HFFc6 (cell line): ENCODE results near the gene P4HA2. TPM values are rescaled to one million over a fixed set of nuclear protein-coding genes. Genes with fewer than 3 reads are reported as not detected.

Source experiments
- DNase-seq: peaks from one replicate; pipeline ENCODE4 v3.0.0-alpha.2; 2018
- H3K27ac Mint-ChIP-seq: 2 replicates; pipeline ENCODE4 v1.8.0; 2020; ENCODE audit warnings: mild to moderate bottlenecking, mixed read lengths
- H3K27me3 Mint-ChIP-seq: 2 replicates; pipeline ENCODE4 v1.8.0; 2021; ENCODE audit warnings: mild to moderate bottlenecking, moderate library complexity, mixed read lengths; ENCODE audit not compliant: insufficient read depth
- H3K36me3 Mint-ChIP-seq: 2 replicates; pipeline ENCODE4 v1.8.0; 2021; ENCODE audit warnings: low read depth, mixed read lengths
- H3K4me1 Mint-ChIP-seq: 2 replicates; pipeline ENCODE4 v1.8.0; 2020; ENCODE audit warnings: low read depth, mixed read lengths
- H3K4me3 Mint-ChIP-seq: 2 replicates; pipeline ENCODE4 v1.8.0; 2020; ENCODE audit warnings: mild to moderate bottlenecking, moderate library complexity, mixed read lengths
- H3K9me3 Mint-ChIP-seq: 2 replicates; pipeline ENCODE4 v1.8.0; 2020; ENCODE audit warnings: mild to moderate bottlenecking, mixed read lengths
- total RNA-seq, 6 experiments: library from RNA; stranded (reverse); fragmentation: NEBNext Ultra II Directional; extraction: Animal tissue kit (Norgen Biotek cat#: 25700); gene quantifications; 2 replicates in 1 of 6; 3 replicates in 5 of 6; pipeline ENCODE4 v1.2.3, GENCODE V29; 2021
- TF ChIP-seq, protein P1 (sequence below): fragments of 200-600 bp; sonication (generic); IDR thresholded peaks from 2 replicates; pipeline ENCODE4 v1.5.0; 2021; ENCODE audit warnings: antibody characterized with exemption, mild to moderate bottlenecking

The P4HA2 gene
- total RNA-seq, 6 experiments from 2014 or later, result 136 to 198 (median 142) TPM

DNA sequence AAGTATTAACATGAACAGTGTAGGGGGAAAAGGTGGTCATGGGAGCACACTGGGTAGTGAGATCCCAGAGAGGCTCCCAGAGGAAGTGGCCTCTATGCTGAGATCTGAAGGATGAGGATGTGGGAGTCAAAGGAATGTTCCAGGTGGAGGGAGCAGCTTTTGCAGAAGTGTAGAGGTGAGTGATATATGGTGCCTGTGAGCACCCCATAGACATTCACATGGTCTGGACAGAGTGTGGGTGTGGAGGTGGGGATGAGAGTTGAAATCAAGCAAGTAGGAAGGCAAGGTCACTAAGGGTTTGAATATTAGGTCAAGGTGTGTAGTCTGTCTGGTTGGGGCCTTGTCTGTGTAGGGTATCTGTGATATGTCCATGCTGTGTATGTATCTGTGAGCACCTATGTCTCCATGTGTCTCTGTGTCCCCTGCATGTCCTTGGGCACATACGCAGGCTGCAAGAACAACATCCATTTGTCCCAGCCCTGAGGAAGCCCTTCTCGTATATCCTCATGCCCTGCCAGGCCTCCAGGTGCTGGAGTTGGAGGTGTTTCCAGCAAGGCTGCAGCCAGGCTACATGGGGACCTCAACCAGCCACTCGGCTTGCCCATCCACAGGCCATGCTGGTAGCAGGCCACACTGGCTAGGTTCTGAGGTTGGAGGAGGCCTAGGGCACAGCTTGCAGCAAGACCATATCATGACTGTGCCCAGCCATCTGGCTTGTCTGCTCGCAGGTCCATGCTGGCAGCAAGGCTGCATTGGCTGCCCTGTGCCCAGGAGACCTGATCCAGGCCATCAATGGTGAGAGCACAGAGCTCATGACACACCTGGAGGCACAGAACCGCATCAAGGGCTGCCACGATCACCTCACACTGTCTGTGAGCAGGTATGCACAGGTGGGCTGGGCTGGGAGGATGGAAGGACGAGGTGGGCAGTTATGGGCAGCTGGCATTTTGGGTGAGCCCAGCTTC is 34.5 kb upstream of the P4HA2 start:
- no peaks in the 10 kb centered on the region for H3K27me3 Mint-ChIP-seq
- H3K27ac Mint-ChIP-seq, result peak overlapping the region; percentile 2; the same call in 1 of the 2 replicates
- H3K9me3 Mint-ChIP-seq, result no peaks in the 10 kb centered on the region
- peaks cover 88% of the 10 kb centered on the region for H3K4me1 Mint-ChIP-seq
- DNase-seq, result no peak
- TF ChIP-seq, protein P1, sequence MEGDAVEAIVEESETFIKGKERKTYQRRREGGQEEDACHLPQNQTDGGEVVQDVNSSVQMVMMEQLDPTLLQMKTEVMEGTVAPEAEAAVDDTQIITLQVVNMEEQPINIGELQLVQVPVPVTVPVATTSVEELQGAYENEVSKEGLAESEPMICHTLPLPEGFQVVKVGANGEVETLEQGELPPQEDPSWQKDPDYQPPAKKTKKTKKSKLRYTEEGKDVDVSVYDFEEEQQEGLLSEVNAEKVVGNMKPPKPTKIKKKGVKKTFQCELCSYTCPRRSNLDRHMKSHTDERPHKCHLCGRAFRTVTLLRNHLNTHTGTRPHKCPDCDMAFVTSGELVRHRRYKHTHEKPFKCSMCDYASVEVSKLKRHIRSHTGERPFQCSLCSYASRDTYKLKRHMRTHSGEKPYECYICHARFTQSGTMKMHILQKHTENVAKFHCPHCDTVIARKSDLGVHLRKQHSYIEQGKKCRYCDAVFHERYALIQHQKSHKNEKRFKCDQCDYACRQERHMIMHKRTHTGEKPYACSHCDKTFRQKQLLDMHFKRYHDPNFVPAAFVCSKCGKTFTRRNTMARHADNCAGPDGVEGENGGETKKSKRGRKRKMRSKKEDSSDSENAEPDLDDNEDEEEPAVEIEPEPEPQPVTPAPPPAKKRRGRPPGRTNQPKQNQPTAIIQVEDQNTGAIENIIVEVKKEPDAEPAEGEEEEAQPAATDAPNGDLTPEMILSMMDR, result no peak
- H3K4me3 Mint-ChIP-seq, result no peak overlapping the region
- H3K36me3 Mint-ChIP-seq, result no peaks in the 10 kb centered on the region

- TF ChIP-seq, protein P1, result no peak
- no peaks in the 10 kb centered on the region for H3K36me3 Mint-ChIP-seq
- no peaks in the 10 kb centered on the region for H3K9me3 Mint-ChIP-seq
- peak overlapping the region; percentile 78 for H3K27ac Mint-ChIP-seq
- peaks cover 76% of the 10 kb centered on the region for H3K4me1 Mint-ChIP-seq
- H3K27me3 Mint-ChIP-seq, result no peaks in the 10 kb centered on the region; the same call in 1 of the 2 replicates
- peak; percentile 71 for DNase-seq
- H3K4me3 Mint-ChIP-seq, result peak overlapping the region; percentile 23; the same call in 1 of the 2 replicates
These were observed 33.3 kb upstream of the P4HA2 start for GRCh38 chr5:132260714-132261551.

DNA sequence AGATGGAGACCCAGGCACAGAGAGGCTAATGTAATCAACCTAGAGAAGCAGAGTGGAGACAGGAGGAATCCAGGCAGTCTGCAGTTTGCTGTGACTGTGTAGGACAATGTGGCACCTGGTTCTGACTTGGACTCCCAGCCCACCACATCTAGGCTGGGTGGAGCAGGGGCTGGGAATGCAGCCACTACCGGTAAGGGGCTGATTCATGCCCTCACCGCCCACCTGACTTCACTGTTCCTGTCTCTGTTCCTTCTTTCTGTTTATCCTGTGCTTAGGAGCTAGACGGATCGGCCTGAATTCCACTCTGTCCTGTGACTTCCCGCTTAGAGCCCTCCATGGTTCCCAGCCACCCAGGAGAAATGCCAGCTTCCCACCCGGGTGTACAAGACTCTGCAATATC is 32.4 kb upstream of the P4HA2 start:
- Mint-ChIP-seq H3K4me3 (peak overlapping the region; percentile 23; the same call in 1 of the 2 replicates), H3K4me1 (peaks cover 67% of the 10 kb centered on the region), H3K27me3 (no peaks in the 10 kb centered on the region; the same call in 1 of the 2 replicates), H3K27ac (peak overlapping the region; percentile 78), H3K9me3 (no peaks in the 10 kb centered on the region), H3K36me3 (no peaks in the 10 kb centered on the region)
- TF ChIP-seq, protein P1, result no peak
- DNase-seq, result no peak

GRCh38 chr5:132259069-132259851 is 31.6 kb upstream of the P4HA2 start:
- TF ChIP-seq, protein P1, result no peak
- Mint-ChIP-seq H3K4me3 (peak overlapping the region; percentile 58), H3K27ac (peak overlapping the region; percentile 78), H3K9me3 (no peaks in the 10 kb centered on the region), H3K4me1 (peaks cover 59% of the 10 kb centered on the region), H3K27me3 (peaks cover 5% of the 10 kb centered on the region), H3K36me3 (no peaks in the 10 kb centered on the region)
- DNase-seq, result peak; percentile 90
